HepG2 (cell line): ENCODE results near the gene MPC2. TPM values are rescaled to one million over a fixed set of nuclear protein-coding genes. Genes with fewer than 3 reads are reported as not detected.
A peak's percentile ranks its signal among the peaks of the same experiment; 100 is the strongest.

Experiments
- BORCS8-MEF2B ChIP-seq: sonication (generic); formaldehyde crosslinking; IDR thresholded peaks from 2 replicates; pipeline ENCODE4 v1.8.0; 2022; ENCODE audit warnings: mild to moderate bottlenecking, missing genetic modification reagents
- ELF3 ChIP-seq: IDR thresholded peaks from 2 replicates; pipeline ENCODE4 v1.6.1; 2016; ENCODE audit warnings: missing genetic modification reagents, missing compliant biosample characterization
- FOSL1 ChIP-seq: sonication (generic); formaldehyde crosslinking; IDR thresholded peaks from 2 replicates; pipeline ENCODE4 v1.9.0; 2021; ENCODE audit warnings: missing genetic modification reagents, borderline replicate concordance
- GATAD2A ChIP-seq: IDR thresholded peaks from 2 replicates; pipeline ENCODE4 v1.6.1; 2016
- GMEB1 ChIP-seq: sonication (generic); formaldehyde crosslinking; IDR thresholded peaks from 2 replicates; pipeline ENCODE4 v1.5.1; 2020; ENCODE audit warnings: missing genetic modification reagents, mild to moderate bottlenecking, borderline replicate concordance
- GMEB2 ChIP-seq: IDR thresholded peaks from 2 replicates; pipeline ENCODE4 v1.6.1; 2016; ENCODE audit warnings: missing biosample characterization, missing genetic modification reagents, low read depth
- GTF2F1 ChIP-seq: fragments of 150-350 bp; IDR thresholded peaks from 2 replicates; pipeline ENCODE4 v1.6.1; 2014; ENCODE audit warnings: low read length
- GTF3A ChIP-seq: sonication (generic); formaldehyde crosslinking; conservative IDR thresholded peaks from 2 replicates; pipeline ENCODE4 v1.4.0; 2020; ENCODE audit warnings: mild to moderate bottlenecking, missing genetic modification reagents
- HMG20A ChIP-seq: IDR thresholded peaks from 2 replicates; pipeline ENCODE4 v1.6.1; 2016; ENCODE audit warnings: borderline replicate concordance
- KLF6 ChIP-seq: IDR thresholded peaks from 2 replicates; pipeline ENCODE4 v1.8.0; 2016; ENCODE audit warnings: missing biosample characterization, missing genetic modification reagents
- KMT2B ChIP-seq: IDR thresholded peaks from 2 replicates; pipeline ENCODE4 v1.6.1; 2016; ENCODE audit warnings: missing genetic modification reagents, missing compliant biosample characterization
- MXD4 ChIP-seq: IDR thresholded peaks from 2 replicates; pipeline ENCODE4 v1.6.1; 2016; ENCODE audit warnings: mild to moderate bottlenecking, missing biosample characterization, missing genetic modification reagents
- NFYC ChIP-seq: IDR thresholded peaks from 2 replicates; pipeline ENCODE4 v1.6.1; 2016; ENCODE audit warnings: missing genetic modification reagents, missing compliant biosample characterization
- NRL ChIP-seq: sonication (generic); formaldehyde crosslinking; IDR thresholded peaks from 2 replicates; pipeline ENCODE4 v1.5.0; 2020; ENCODE audit warnings: missing genetic modification reagents, mild to moderate bottlenecking, moderate library complexity, borderline replicate concordance
- THAP8 ChIP-seq: sonication (generic); formaldehyde crosslinking; IDR thresholded peaks from 2 replicates; pipeline ENCODE4 v1.5.1; 2020; ENCODE audit warnings: missing genetic modification reagents, mild to moderate bottlenecking, borderline replicate concordance
- TSC22D2 ChIP-seq: sonication (generic); formaldehyde crosslinking; IDR thresholded peaks from 2 replicates; pipeline ENCODE4 v1.5.1; 2020; ENCODE audit warnings: missing genetic modification reagents, mild to moderate bottlenecking, borderline replicate concordance
- ZBTB21 ChIP-seq: sonication (generic); formaldehyde crosslinking; IDR thresholded peaks from 2 replicates; pipeline ENCODE4 v1.4.0; 2020; ENCODE audit warnings: missing genetic modification reagents
- ZBTB4 ChIP-seq: sonication (generic); formaldehyde crosslinking; IDR thresholded peaks from 2 replicates; pipeline ENCODE4 v1.4.0; 2020; ENCODE audit warnings: missing genetic modification reagents, mild to moderate bottlenecking, borderline replicate concordance
- ZFP36L2 ChIP-seq: sonication (generic); formaldehyde crosslinking; IDR thresholded peaks from 2 replicates; pipeline ENCODE4 v1.4.0; 2020; ENCODE audit warnings: missing genetic modification reagents
- ZFP90 ChIP-seq: sonication (generic); formaldehyde crosslinking; IDR thresholded peaks from 2 replicates; pipeline ENCODE4 v1.8.0; 2022; ENCODE audit warnings: missing genetic modification reagents, mild to moderate bottlenecking, inconsistent platforms, borderline replicate concordance
- ZFX ChIP-seq: sonication (generic); formaldehyde crosslinking; IDR thresholded peaks from 2 replicates; pipeline ENCODE4 v1.4.0; 2020; ENCODE audit warnings: mild to moderate bottlenecking, low read depth, missing genetic modification reagents, moderate library complexity
- ZNF232 ChIP-seq: sonication (generic); formaldehyde crosslinking; IDR thresholded peaks from 2 replicates; pipeline ENCODE4 v1.4.0; 2020; ENCODE audit warnings: missing genetic modification reagents, borderline replicate concordance
- ZNF264 ChIP-seq: sonication (generic); formaldehyde crosslinking; IDR thresholded peaks from 2 replicates; pipeline ENCODE4 v1.4.0; 2020; ENCODE audit warnings: missing genetic modification reagents
- polyA plus RNA-seq, 8 experiments: library from polyadenylated mRNA; depleted of rRNA in 3 of 8; stranded (reverse) in 7 of 8; unstranded in 1 of 8; fragments of >200 nt; fragmentation: Illumina TruSeq in 4 of 8; extraction: Trizol in 4 of 8; gene quantifications; 2 replicates each; pipeline versions ENCODE4 v1.2.1 to v1.2.3, GENCODE V29; 2011 to 2016; ENCODE audit warnings: low read depth in 4 of 8, missing spikeins in 1 of 8, mixed read lengths in 1 of 8; ENCODE audit not compliant: insufficient read depth in 1 of 8
- total RNA-seq, 5 experiments: library from RNA; depleted of rRNA; stranded (reverse); fragments of >200 nt; fragmentation: Illumina TruSeq; extraction: Trizol; gene quantifications; 2 replicates each; pipeline ENCODE4 v1.2.3, GENCODE V29; 2016; ENCODE audit warnings: low read depth in 1 of 5

MPC2 gene
- total and polyA plus RNA-seq, 2 of the 13 experiments (the other 11 are each of a cell fraction or from before 2014, with no cell fraction given), result 38.8 to 136 TPM

GRCh38 chr1:167916766-167917511 lies 19.9 kb downstream of the MPC2 start (continued):
- TF ChIP-seq GMEB1 (CRISPR knock-in tag), result no peak
- TF ChIP-seq GMEB2 (CRISPR knock-in tag), result no peak
- TF ChIP-seq HMG20A (CRISPR knock-in tag), result peak; percentile 48; the same call in 1 of the 2 replicates
- TF ChIP-seq THAP8 (CRISPR knock-in tag), result no peak
- TF ChIP-seq TSC22D2 (CRISPR knock-in tag), result no peak
- no peak for TF ChIP-seq ZFP36L2 (CRISPR knock-in tag)
- no peak for TF ChIP-seq ZBTB21
- TF ChIP-seq ZFX (CRISPR knock-in tag), result 0 out of 2 replicates have a peak, but pooled peaks have one; percentile 34
- TF ChIP-seq ZFP90, result no peak
- no peak for TF ChIP-seq GTF3A (CRISPR knock-in tag)
- 0 out of 2 replicates have a peak, but pooled peaks have one; percentile 44 for TF ChIP-seq MXD4
- no peak for TF ChIP-seq KLF6 (CRISPR knock-in tag)
- 0 out of 2 replicates have a peak, but pooled peaks have one; percentile 27 for TF ChIP-seq ELF3 (CRISPR knock-in tag)
- TF ChIP-seq KMT2B (CRISPR knock-in tag), result peak; percentile 35; the same call in 1 of the 2 replicates
- TF ChIP-seq NFYC (CRISPR knock-in tag), result no peak
- TF ChIP-seq BORCS8-MEF2B (CRISPR knock-in tag), result no peak
- TF ChIP-seq FOSL1, result no peak
- TF ChIP-seq ZNF264 (CRISPR knock-in tag), result peak; percentile 64; the same call in 1 of the 2 replicates
- TF ChIP-seq GTF2F1, result no peak
- TF ChIP-seq NRL (CRISPR knock-in tag), result no peak
- TF ChIP-seq ZBTB4 (CRISPR knock-in tag), result no peak
- peak; percentile 74 for TF ChIP-seq GATAD2A (CRISPR knock-in tag)
- peak; percentile 56 for TF ChIP-seq ZNF232 (CRISPR knock-in tag)
